Liver (tissue), 9 donors: ENCODE data around the gene RALGAPA2. TPM values are rescaled to one million over a fixed set of nuclear protein-coding genes. Genes with fewer than 3 reads are reported as not detected.

Experiments
- DNase-seq: peaks from one replicate; pipeline ENCODE4 v3.0.0-alpha.2; 2017; ENCODE audit warnings: low spot score
- H3K27ac ChIP-seq, 2 donors: one replicate each; pipeline ENCODE4 v1.7.0; 2013; ENCODE audit warnings: inconsistent platforms in 2 of 2, low read length in 2 of 2, control low read depth in 1 of 2, low read depth in 1 of 2, mild to moderate bottlenecking in 1 of 2
- H3K27me3 ChIP-seq, 4 donors: one replicate each; pipeline versions ENCODE4 v1.6.1 to v1.7.0; 2013; ENCODE audit warnings: low read length in 3 of 4, inconsistent platforms in 1 of 4, mild to moderate bottlenecking in 1 of 4, moderate library complexity in 1 of 4; ENCODE audit not compliant: control insufficient read depth in 4 of 4, insufficient read depth in 4 of 4
- H3K36me3 ChIP-seq, 4 donors: one replicate each; pipeline versions ENCODE4 v1.6.1 to v1.7.0; 2013; ENCODE audit warnings: low read length in 3 of 4, mild to moderate bottlenecking in 3 of 4, low read depth in 1 of 4, moderate library complexity in 1 of 4; ENCODE audit not compliant: control insufficient read depth in 4 of 4, insufficient read depth in 3 of 4
- H3K4me1 ChIP-seq, 4 donors: one replicate each; pipeline versions ENCODE4 v1.6.1 to v1.7.0; 2013; ENCODE audit warnings: low read length in 3 of 4, mild to moderate bottlenecking in 3 of 4, moderate library complexity in 1 of 4; ENCODE audit not compliant: control insufficient read depth in 4 of 4, insufficient read depth in 4 of 4
- H3K4me3 ChIP-seq, 3 donors: one replicate each; pipeline versions ENCODE4 v1.6.1 to v1.7.0; 2013; ENCODE audit warnings: low read length in 3 of 3, control low read depth in 1 of 3, low read depth in 1 of 3, mild to moderate bottlenecking in 1 of 3
- H3K9ac ChIP-seq, 2 donors: one replicate each; pipeline ENCODE4 v1.7.0; 2013; ENCODE audit warnings: low read length in 2 of 2, mild to moderate bottlenecking in 2 of 2, moderate library complexity in 2 of 2, control low read depth in 1 of 2, low read depth in 1 of 2
- H3K9me3 ChIP-seq, 4 donors: one replicate each; pipeline versions ENCODE4 v1.6.1 to v1.7.0; 2013; ENCODE audit warnings: low read length in 3 of 4; ENCODE audit not compliant: control insufficient read depth in 4 of 4
- ATF3 ChIP-seq: IDR thresholded peaks from 2 replicates; pipeline ENCODE4 v1.6.1; 2016; ENCODE audit warnings: antibody characterized with exemption
- CTCF ChIP-seq: fragments of 150-350 bp; IDR thresholded peaks from 2 replicates; pipeline ENCODE4 v1.5.1; 2017; ENCODE audit warnings: improper control_type of control experiment, low read depth, low read length; ENCODE audit not compliant: missing input control
- EGR1 ChIP-seq, 2 donors: IDR thresholded peaks; 2 replicates each; pipeline ENCODE4 v1.6.1; 2016 to 2018; ENCODE audit warnings: antibody characterized with exemption in 2 of 2, low read depth in 2 of 2
- FOXA1 ChIP-seq: IDR thresholded peaks from 2 replicates; pipeline ENCODE4 v1.6.1; 2016; ENCODE audit warnings: antibody characterized with exemption
- GABPA ChIP-seq, 2 donors: IDR thresholded peaks in 1 of 2; conservative IDR thresholded peaks in 1 of 2; 2 replicates each; pipeline ENCODE4 v1.6.1; 2016; ENCODE audit warnings: antibody characterized with exemption in 2 of 2, mild to moderate bottlenecking in 1 of 2, moderate library complexity in 1 of 2
- HNF4A ChIP-seq, 2 donors: conservative IDR thresholded peaks; 2 replicates each; pipeline ENCODE4 v1.6.1; 2016; ENCODE audit warnings: antibody characterized with exemption in 2 of 2, mild to moderate bottlenecking in 2 of 2
- JUND ChIP-seq, 2 donors: IDR thresholded peaks; 2 replicates each; pipeline ENCODE4 v1.6.1; 2016; ENCODE audit warnings: antibody characterized with exemption in 2 of 2
- MAX ChIP-seq: IDR thresholded peaks from 2 replicates; pipeline ENCODE4 v1.6.1; 2016; ENCODE audit warnings: antibody characterized with exemption
- NR2F2 ChIP-seq: IDR thresholded peaks from 2 replicates; pipeline ENCODE4 v1.6.1; 2016; ENCODE audit warnings: antibody characterized with exemption
- RAD21 ChIP-seq, 2 donors: IDR thresholded peaks; 2 replicates each; pipeline ENCODE4 v1.6.1; 2016; ENCODE audit warnings: antibody characterized with exemption in 2 of 2, mild to moderate bottlenecking in 2 of 2
- RXRA ChIP-seq, 2 donors: IDR thresholded peaks; 2 replicates each; pipeline ENCODE4 v1.6.1; 2017 to 2018; ENCODE audit warnings: antibody characterized with exemption in 2 of 2, mild to moderate bottlenecking in 1 of 2
- YY1 ChIP-seq: IDR thresholded peaks from 2 replicates; pipeline ENCODE4 v1.6.1; 2016; ENCODE audit warnings: antibody characterized with exemption, mild to moderate bottlenecking
- ZBTB33 ChIP-seq: IDR thresholded peaks from 2 replicates; pipeline ENCODE4 v1.6.1; 2016; ENCODE audit warnings: antibody characterized with exemption
- WGBS: extraction: QIAGEN DNeasy Blood & Tissue Kit; methylation state at CpG from one replicate; pipeline ENCODE4 v1.1.7; 2013; 5-methylcytosine and 5-hydroxymethylcytosine counted together
- polyA plus RNA-seq, 2 donors: library from polyadenylated mRNA; stranded (reverse) in 1 of 2; unstranded in 1 of 2; fragments of 200-250 nt in 1 of 2; fragments of >200 nt in 1 of 2; fragmentation: Nextera tagmentation in 1 of 2; extraction: Ambion mirVana in 1 of 2; gene quantifications; one replicate each; pipeline versions ENCODE4 v1.2.1 to v1.2.3, GENCODE V29; 2013 to 2015
- total RNA-seq, 2 donors: library from RNA; depleted of rRNA; stranded (reverse); fragments of >200 nt; gene quantifications; one replicate each; pipeline ENCODE4 v1.2.3, GENCODE V29; 2014
- donor health status: healthy.
- donor health status: healthy.
- donor health status: healthy.
- donor health status: healthy.
- donor health status: healthy.

The RALGAPA2 gene
- total and polyA plus RNA-seq, 4 donors: 14.8 to 89.9 (median 25.1) TPM

- no peak overlapping the region for H3K4me3 ChIP-seq
- TF ChIP-seq HNF4A (conservative IDR thresholded peaks at IDR 0.05) (peak in 1 of 2 donors; percentile 8), RXRA (IDR thresholded peaks at IDR 0.05) (no peak), JUND (IDR thresholded peaks at IDR 0.05) (peak in 1 of 2 donors; percentile 20), NR2F2 (no peak)
- peaks cover 14 to 43% (median 30%) of the 10 kb centered on the region in 4 donors for H3K4me1 ChIP-seq
- no peaks in the 10 kb centered on the region for H3K27me3 ChIP-seq
- H3K9ac ChIP-seq: no peak overlapping the region
- H3K27ac ChIP-seq: peak overlapping the region in 1 of 2 donors; percentile 10
- 93% methylated on average over 1 of the region's 1 CpG for WGBS
- no peaks in the 10 kb centered on the region for H3K36me3 ChIP-seq
- no peak for DNase-seq
- no peaks in the 10 kb centered on the region for H3K9me3 ChIP-seq
These were observed 17.1 kb downstream of the RALGAPA2 start for GRCh38 chr20:20695250-20695816.

- no peaks in the 10 kb centered on the region for H3K27me3 ChIP-seq
- no peaks in the 10 kb centered on the region for H3K9me3 ChIP-seq
- H3K4me3 ChIP-seq: no peak overlapping the region
- WGBS: 95% methylated on average over 4 of the region's 4 CpGs
- TF ChIP-seq RAD21 (IDR thresholded peaks at IDR 0.05) (no peak), HNF4A (conservative IDR thresholded peaks at IDR 0.05) (no peak), ZBTB33 (no peak), GABPA (IDR thresholded peaks at IDR 0.05 in 1 of 2, conservative IDR thresholded peaks at IDR 0.05 in 1 of 2) (no peak), NR2F2 (no peak), CTCF (no peak), ATF3 (no peak), JUND (IDR thresholded peaks at IDR 0.05) (no peak), FOXA1 (no peak), MAX (no peak), EGR1 (IDR thresholded peaks at IDR 0.05; ENCODE audit: low read depth in 2 of 2) (no peak), YY1 (no peak)
- no peaks in the 10 kb centered on the region for H3K36me3 ChIP-seq
- H3K27ac ChIP-seq: peak overlapping the region in 1 of 2 donors; percentile 5
- no peak overlapping the region for H3K9ac ChIP-seq
- DNase-seq: no peak
- peaks cover 14 to 44% (median 28%) of the 10 kb centered on the region in 4 donors for H3K4me1 ChIP-seq
These were observed 17.9 kb downstream of the RALGAPA2 start for GRCh38 chr20:20694591-20694990.

GRCh38 chr20:20692587-20692986 is 19.9 kb downstream of the RALGAPA2 start:
- peaks cover 8 to 28% (median 15%) of the 10 kb centered on the region in 4 donors for H3K4me1 ChIP-seq
- H3K27me3 ChIP-seq: no peaks in the 10 kb centered on the region

More at GRCh38 chr20:20692587-20692986, 19.9 kb downstream of the RALGAPA2 start:
- WGBS: 49% methylated on average over 1 of the region's 1 CpG
- TF ChIP-seq MAX (no peak), HNF4A (conservative IDR thresholded peaks at IDR 0.05) (peak in 1 of 2 donors; percentile 17)
- no peak overlapping the region for H3K4me3 ChIP-seq
- no peak overlapping the region for H3K9ac ChIP-seq
- H3K27ac ChIP-seq: no peak overlapping the region
- no peaks in the 10 kb centered on the region for H3K36me3 ChIP-seq
- DNase-seq: no peak
- no peaks in the 10 kb centered on the region for H3K9me3 ChIP-seq
